ENCODE measurements around the gene CDK11B. TPM values are rescaled to one million over a fixed set of nuclear protein-coding genes. Genes with fewer than 3 reads are reported as not detected.
"Not testable (repeated sequence)": the region's sequence is repeated elsewhere in the genome, so short reads cannot be mapped to it uniquely, and the experiment has no call there.

Gene CDK11B
- total RNA-seq, 1 donor from 2014 or later: 24.8 TPM

DNA sequence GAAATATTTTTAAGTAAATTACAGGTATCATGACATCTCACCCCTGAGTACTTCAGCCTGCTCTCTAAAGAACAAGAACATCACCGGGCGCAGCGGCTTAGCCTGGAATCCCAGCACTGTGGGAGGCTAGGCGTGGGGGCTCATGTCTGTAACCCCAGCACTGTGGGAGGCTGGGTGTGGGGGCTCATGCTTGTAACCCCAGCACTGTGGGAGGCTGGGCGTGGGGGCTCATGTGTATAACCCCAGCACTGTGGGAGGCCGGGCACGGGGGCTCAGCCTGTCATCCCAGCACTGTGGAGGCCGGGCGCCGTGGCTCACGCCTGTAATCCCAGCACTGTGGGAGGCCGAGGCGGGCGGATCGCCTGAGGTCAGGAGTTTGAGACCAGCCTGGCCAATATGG lies 7.7 kb upstream of the CDK11B start:
- peak; percentile 48 for DNase-seq
- Histone ChIP-seq H3K36me3 (peaks cover 51% of the 10 kb centered on the region), H3K9me3 (no peaks in the 10 kb centered on the region), H3K27me3 (no peaks in the 10 kb centered on the region), H3K27ac (no peak overlapping the region), H3K4me1 (no peaks in the 10 kb centered on the region), H3K4me3 (no peak overlapping the region)
- intact Hi-C loops (cut with DNase I): no loop called here
- no peak for ATAC-seq
- TF ChIP-seq, protein P1, sequence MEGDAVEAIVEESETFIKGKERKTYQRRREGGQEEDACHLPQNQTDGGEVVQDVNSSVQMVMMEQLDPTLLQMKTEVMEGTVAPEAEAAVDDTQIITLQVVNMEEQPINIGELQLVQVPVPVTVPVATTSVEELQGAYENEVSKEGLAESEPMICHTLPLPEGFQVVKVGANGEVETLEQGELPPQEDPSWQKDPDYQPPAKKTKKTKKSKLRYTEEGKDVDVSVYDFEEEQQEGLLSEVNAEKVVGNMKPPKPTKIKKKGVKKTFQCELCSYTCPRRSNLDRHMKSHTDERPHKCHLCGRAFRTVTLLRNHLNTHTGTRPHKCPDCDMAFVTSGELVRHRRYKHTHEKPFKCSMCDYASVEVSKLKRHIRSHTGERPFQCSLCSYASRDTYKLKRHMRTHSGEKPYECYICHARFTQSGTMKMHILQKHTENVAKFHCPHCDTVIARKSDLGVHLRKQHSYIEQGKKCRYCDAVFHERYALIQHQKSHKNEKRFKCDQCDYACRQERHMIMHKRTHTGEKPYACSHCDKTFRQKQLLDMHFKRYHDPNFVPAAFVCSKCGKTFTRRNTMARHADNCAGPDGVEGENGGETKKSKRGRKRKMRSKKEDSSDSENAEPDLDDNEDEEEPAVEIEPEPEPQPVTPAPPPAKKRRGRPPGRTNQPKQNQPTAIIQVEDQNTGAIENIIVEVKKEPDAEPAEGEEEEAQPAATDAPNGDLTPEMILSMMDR (IDR thresholded peaks at IDR 0.05): no peak

DNA sequence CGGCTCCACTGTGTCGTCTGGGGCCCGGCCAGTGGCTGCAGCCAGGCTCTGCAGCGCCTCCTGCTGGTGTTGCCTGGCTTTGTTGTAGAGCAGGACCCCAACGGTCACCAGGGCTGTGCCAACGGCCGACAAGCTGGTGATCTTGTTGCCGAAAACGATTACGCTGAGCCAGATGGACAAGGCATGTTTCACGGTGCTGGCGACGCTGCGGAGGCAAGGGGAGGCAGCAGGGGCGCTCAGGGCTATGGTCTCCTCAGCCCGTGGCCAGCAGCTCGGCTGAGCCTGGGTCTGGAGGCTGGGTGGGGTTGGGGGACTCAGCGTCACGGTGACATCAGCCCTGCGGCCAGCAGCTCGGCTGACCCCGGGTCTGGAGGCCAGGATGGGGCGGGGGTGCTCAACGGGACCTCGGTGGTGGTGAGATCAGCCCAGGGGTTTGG lies 7.0 kb upstream of the CDK11B start:
- TF ChIP-seq, protein P1 (IDR thresholded peaks at IDR 0.05): peak; percentile 52
- DNase-seq (peak; percentile 67), ATAC-seq (peak; percentile 60)
- no peak overlapping the region for H3K4me3 ChIP-seq
- no peaks in the 10 kb centered on the region for H3K9me3 ChIP-seq
- peaks cover 44% of the 10 kb centered on the region for H3K36me3 ChIP-seq
- intact Hi-C loops (cut with DNase I): no loop called here
- H3K4me1 ChIP-seq: no peaks in the 10 kb centered on the region
- H3K27me3 ChIP-seq: no peaks in the 10 kb centered on the region
- H3K27ac ChIP-seq: no peak overlapping the region

DNA sequence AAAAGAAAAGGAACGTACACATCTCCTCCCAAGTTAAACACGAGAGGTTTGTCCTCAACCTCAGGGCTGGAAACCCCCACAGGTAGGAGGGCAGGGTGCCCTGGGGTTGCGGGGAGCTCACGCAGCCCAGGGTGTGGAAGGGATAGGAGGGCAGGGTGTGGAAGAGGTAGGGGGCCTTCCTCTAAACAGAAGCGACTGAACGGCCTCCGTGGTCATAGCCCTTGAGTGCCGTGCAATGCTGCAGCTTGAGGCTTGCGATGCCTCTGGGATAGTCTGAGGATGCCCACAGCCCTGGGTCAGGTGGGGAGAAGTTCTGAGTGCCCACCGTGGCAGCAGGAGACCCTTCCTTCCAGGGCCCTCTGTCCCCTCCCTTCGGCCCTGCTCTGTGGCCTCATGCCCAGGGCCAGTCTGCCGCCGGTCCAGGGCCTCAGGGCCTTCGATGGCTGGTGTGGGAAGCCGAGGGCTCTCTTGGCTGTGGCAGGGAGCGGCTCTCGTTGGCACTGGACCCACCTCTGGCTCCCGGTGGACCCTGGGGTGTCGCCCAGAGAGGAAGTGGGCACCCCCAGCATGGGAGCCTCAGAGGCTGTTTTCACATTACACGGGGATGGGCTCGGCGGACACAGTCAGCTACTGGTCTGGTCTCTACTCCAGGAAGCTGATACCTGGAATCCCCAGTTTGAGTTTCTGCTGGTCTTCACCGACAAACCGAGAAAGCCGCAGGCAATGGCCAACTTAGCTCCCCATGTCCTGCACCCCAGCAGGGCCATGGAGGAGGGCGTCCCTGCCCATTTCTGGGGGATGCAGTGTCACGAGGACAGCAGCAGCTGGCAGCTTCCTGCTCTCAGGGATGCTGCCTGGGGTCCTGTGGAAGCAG lies 6.4 kb upstream of the CDK11B start:
- Histone ChIP-seq H3K9me3 (no peaks in the 10 kb centered on the region), H3K36me3 (peaks cover 43% of the 10 kb centered on the region), H3K27ac (no peak overlapping the region), H3K4me1 (no peaks in the 10 kb centered on the region), H3K4me3 (no peak overlapping the region), H3K27me3 (no peaks in the 10 kb centered on the region)
- peak; percentile 57 for DNase-seq
- TF ChIP-seq, protein P1 (IDR thresholded peaks at IDR 0.05): no peak
- ATAC-seq: peak; percentile 5
- intact Hi-C loops (cut with DNase I): no loop called here

DNA sequence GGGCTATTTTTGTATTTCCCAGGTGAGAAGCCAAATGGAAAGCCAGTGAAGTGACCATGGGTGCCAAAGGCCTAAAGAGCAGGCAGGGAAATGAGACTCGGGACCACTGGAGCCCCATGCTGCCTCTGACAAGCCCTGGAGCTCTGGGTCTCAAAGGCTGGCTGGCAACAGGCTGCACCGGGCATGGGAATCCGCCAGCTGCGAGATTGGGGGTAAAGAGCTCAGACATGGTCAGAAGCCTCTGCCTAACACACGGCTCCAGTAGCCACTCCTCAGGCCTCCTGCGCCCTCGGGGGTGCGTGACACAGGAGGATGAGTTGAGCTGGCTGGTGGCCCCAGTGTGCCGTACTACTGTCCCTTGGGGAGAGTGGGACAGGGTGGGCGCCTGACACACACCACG lies 5.5 kb upstream of the CDK11B start:
- H3K27me3 ChIP-seq; ATAC-seq; DNase-seq; intact Hi-C loops (cut with DNase I); H3K9me3 ChIP-seq; H3K4me1 ChIP-seq; H3K27ac ChIP-seq; H3K4me3 ChIP-seq: not testable (repeated sequence)
- H3K36me3 ChIP-seq: peaks cover 35% of the 10 kb centered on the region

DNA sequence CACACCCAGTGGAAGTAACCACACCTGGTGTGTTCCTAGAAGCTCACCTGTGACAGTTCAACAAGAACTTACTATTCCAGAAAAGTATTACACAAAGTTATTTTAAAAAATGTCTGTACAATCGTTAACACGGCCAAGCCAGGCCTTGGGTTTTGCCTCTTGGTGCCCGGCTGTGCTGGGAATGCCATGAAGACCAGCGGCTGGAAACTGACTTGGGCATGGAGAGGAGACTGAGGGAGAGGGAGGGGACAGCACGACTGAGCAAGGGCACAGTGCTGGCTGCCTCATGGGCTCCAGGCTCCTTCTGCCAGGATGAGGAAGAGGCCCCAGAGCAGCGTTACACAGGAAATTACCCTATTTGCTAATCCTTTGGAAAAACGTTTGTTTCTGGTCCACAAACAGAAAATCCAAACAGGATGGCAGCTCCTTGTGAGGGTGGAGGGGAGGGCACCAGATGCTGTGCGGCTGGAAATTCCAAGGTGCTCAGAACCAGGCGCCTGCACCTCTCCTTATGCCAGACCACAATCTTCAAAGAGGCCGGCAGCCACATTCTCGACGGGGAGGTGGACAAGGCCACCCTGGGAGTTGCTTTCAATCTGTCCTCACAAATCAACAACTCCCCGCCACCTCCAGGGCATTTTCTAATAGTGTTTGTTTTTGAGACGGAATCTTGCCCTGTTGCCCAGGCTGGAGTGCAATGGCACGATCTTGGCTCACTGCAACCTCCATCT lies 4.2 kb upstream of the CDK11B start:
- H3K4me1 ChIP-seq; intact Hi-C loops (cut with DNase I); H3K9me3 ChIP-seq; H3K4me3 ChIP-seq; H3K27me3 ChIP-seq; ATAC-seq: not testable (repeated sequence)
- Histone ChIP-seq H3K27ac (peak overlapping the region; percentile 19), H3K36me3 (peaks cover 24% of the 10 kb centered on the region)
- peak; percentile 55 for DNase-seq

DNA sequence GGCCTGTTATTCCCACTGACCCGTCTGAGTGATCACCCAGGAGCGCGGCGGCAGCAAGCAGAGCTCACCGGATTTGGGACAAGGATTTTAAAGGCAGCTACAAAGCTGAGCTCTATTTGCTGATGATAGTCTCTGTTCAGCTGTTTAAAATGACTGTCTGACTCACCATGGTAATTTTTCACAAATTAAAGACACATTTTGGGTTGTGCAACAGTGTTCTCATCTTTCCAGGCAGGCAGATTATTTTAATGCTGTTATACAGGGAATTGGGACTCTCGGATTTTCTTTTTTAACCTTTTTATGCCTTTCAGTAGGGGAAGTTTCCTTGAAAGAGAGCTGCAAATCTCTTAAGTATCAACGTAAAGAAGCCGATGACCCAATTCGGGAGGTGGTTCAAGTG lies 3.6 kb upstream of the CDK11B start:
- DNase-seq: not testable (repeated sequence)

DNA sequence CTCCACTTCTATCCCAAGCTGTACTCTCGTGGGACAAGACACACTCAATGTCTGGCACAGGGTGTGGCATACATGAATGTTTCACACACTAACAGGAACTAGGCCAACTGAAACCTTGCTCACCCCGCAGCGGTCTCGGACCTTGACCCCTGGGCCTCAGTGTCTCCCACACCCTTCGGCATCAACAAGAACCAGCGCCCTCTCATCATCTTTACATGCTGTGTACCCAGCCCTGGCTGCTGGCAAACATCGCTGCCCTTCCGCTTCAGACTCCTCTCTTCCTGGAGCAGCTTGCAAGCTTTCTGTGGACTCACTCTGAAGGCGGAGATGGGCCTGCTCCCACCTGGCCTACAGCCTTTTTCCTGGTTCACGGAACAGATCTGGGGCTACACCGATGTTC lies 10.5 kb downstream of the CDK11B start:
- H3K27me3 ChIP-seq; H3K4me3 ChIP-seq; DNase-seq; intact Hi-C loops (cut with DNase I); H3K9me3 ChIP-seq; ATAC-seq; H3K4me1 ChIP-seq; H3K27ac ChIP-seq: not testable (repeated sequence)
- H3K36me3 ChIP-seq: peaks cover 64% of the 10 kb centered on the region

More for the DNA sequence above, 3.6 kb upstream of the CDK11B start:
- H3K27ac ChIP-seq; intact Hi-C loops (cut with DNase I); H3K4me1 ChIP-seq; H3K27me3 ChIP-seq; ATAC-seq; H3K4me3 ChIP-seq; H3K9me3 ChIP-seq: not testable (repeated sequence)
- H3K36me3 ChIP-seq: peaks cover 20% of the 10 kb centered on the region

DNA sequence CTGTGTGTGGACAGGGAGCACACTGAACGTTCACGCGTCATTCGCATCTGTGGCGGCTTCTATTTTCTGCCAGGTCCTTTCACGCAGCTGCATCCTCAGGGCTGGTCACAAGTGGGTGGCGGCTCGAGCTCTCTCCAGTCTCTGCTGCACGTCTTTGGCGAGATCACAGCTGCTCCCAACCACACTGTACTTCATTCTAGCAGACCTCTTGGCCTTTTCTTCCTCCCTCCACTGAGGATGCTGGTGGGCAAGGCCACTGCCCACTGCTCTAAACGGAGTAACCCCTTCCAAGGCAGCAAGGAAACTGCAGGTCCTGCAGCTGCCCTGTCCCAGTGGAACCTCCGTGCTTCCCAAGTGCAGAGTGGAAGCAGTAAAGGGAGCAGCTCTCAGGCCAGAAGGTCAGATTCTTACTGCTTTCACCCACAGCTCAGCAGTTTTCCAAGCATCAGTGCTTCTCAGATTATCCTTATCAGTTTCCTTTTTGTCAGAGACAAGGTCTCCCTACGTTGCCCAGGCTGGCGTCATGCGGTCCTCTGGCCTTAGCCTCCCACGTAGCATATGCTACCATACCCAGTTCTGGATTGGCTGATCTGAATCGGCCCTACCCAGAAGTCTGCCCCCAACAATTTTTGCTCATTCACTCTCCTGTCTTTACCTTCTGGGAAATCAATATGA lies 11.1 kb downstream of the CDK11B start:
- H3K9me3 ChIP-seq; H3K27ac ChIP-seq; H3K4me3 ChIP-seq; H3K27me3 ChIP-seq; H3K4me1 ChIP-seq; intact Hi-C loops (cut with DNase I): not testable (repeated sequence)
- H3K36me3 ChIP-seq: peaks cover 58% of the 10 kb centered on the region
- DNase-seq (peak; percentile 48), ATAC-seq (peak; percentile 17)

DNA sequence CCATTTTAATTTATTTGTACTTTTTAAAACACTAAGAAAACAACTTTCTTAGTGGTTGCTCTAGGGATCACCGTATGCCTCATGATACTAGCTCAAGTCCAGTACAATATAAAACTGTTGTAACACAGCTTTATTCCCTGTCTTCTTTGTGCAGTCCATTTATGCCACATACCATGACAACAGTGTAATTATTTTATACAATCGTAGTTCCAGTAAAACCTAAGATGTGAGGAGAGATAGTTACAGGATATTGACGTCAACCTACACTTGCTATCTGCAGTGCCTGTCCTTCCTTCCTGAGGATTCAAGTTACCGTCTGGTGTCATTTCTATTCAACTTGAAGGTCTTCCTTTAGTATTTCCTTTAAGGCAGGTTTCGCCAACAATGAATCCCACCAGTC lies 12.5 kb downstream of the CDK11B start:
- H3K4me1 ChIP-seq; H3K27me3 ChIP-seq; ATAC-seq; H3K9me3 ChIP-seq; H3K27ac ChIP-seq; H3K4me3 ChIP-seq; intact Hi-C loops (cut with DNase I); DNase-seq: not testable (repeated sequence)
- peaks cover 45% of the 10 kb centered on the region for H3K36me3 ChIP-seq

DNA sequence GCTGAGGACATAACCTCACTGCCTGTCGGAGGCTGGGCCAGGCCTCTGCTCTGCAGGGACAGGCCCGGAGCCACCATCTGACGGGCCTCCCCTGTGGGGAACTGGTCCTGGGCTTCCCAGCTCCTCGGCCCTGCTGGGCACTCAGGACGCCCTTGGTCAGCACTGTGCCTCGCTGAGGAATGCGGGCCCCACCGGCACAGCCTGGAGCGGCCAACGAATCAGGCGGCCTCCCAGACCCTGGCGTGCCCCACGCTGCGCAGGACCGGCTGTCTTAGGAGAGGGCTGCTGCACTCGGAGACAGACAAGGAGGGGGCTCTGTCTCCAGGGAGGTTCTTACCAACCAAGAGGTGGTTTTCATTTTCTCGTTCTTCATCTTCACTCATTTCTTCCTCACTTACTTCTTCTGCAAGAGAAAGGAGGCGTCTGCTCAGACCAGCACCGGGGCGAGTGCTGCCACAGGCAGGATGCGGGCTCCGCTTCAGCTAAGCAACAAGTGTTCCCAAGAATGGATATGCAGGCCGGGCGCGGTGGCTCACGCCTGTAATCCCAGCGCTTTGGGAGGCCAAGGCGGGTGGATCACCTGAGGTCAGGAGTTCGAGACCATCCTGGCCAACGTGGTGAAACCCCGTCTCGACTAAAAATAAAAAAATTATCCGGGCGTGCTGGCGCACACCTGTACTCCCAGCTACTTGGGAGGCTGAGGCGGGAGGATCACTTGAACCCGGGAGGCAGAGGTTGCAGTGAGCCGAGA lies 17.9 kb downstream of the CDK11B start:
- peaks cover 14% of the 10 kb centered on the region for H3K36me3 ChIP-seq

More for the DNA sequence above, 17.9 kb downstream of the CDK11B start:
- H3K27ac ChIP-seq; H3K9me3 ChIP-seq; H3K4me3 ChIP-seq; intact Hi-C loops (cut with DNase I); H3K27me3 ChIP-seq; ATAC-seq; H3K4me1 ChIP-seq: not testable (repeated sequence)
- peak; percentile 46 for DNase-seq
